Endodermal cell (in vitro differentiated cells): ENCODE results near the gene LVRN. TPM values are rescaled to one million over a fixed set of nuclear protein-coding genes. Genes with fewer than 3 reads are reported as not detected.

Source experiments
- DNase-seq: peaks from one replicate; pipeline ENCODE4 v3.0.0-alpha.2; 2017
- H3K27ac ChIP-seq: 2 replicates; pipeline ENCODE4 v1.5.1; 2013; ENCODE audit warnings: mild to moderate bottlenecking, low read depth, low read length, moderate library complexity
- H3K27me3 ChIP-seq: 2 replicates; pipeline ENCODE4 v1.6.1; 2013; ENCODE audit warnings: mild to moderate bottlenecking, low read length, moderate library complexity; ENCODE audit not compliant: insufficient read depth, control insufficient read depth, poor library complexity, severe bottlenecking
- H3K36me3 ChIP-seq: 2 replicates; pipeline ENCODE4 v1.7.0; 2013; ENCODE audit warnings: mild to moderate bottlenecking, low read length, moderate library complexity; ENCODE audit not compliant: control insufficient read depth, insufficient read depth
- H3K4me1 ChIP-seq: one replicate; pipeline ENCODE4 v1.7.0; 2013; ENCODE audit warnings: low read length; ENCODE audit not compliant: control insufficient read depth, insufficient read depth
- H3K4me3 ChIP-seq: 2 replicates; pipeline ENCODE4 v1.5.1; 2013; ENCODE audit warnings: mild to moderate bottlenecking, low read length, moderate library complexity
- H3K9ac ChIP-seq: 2 replicates; pipeline ENCODE4 v1.6.1; 2013; ENCODE audit warnings: mild to moderate bottlenecking, low read length, moderate library complexity; ENCODE audit not compliant: poor library complexity, severe bottlenecking; ENCODE audit errors: extremely low read depth
- H3K9me3 ChIP-seq: 2 replicates; pipeline ENCODE4 v1.6.1; 2013; ENCODE audit warnings: mild to moderate bottlenecking, low read length, moderate library complexity; ENCODE audit not compliant: control insufficient read depth
- H3K27ac Mint-ChIP-seq: 2 replicates; pipeline ENCODE4 v1.8.0; 2020; ENCODE audit warnings: mixed read lengths
- H3K27me3 Mint-ChIP-seq: 2 replicates; pipeline ENCODE4 v1.8.0; 2021; ENCODE audit warnings: mild to moderate bottlenecking, mixed read lengths; ENCODE audit not compliant: insufficient read depth
- H3K36me3 Mint-ChIP-seq: 2 replicates; pipeline ENCODE4 v1.8.0; 2020; ENCODE audit warnings: low read depth, mixed read lengths
- H3K4me1 Mint-ChIP-seq: 2 replicates; pipeline ENCODE4 v1.8.0; 2020; ENCODE audit warnings: mixed read lengths
- H3K4me3 Mint-ChIP-seq: 2 replicates; pipeline ENCODE4 v1.8.0; 2020; ENCODE audit warnings: mild to moderate bottlenecking, moderate library complexity, mixed read lengths
- H3K9me3 Mint-ChIP-seq: 2 replicates; pipeline ENCODE4 v1.8.0; 2020; ENCODE audit warnings: mild to moderate bottlenecking, mixed read lengths
- WGBS, 2 experiments: methylation state at CpG; one replicate each; pipeline versions ENCODE4 v1.1.5 to v1.1.7; 2013; ENCODE audit warnings: missing lambda C conversion rate in 2 of 2, mixed read lengths in 1 of 2; ENCODE audit not compliant: insufficient coverage in 1 of 2, insufficient read length in 1 of 2; 5-methylcytosine and 5-hydroxymethylcytosine counted together
- total RNA-seq, 2 donors: library from RNA; stranded (reverse); fragmentation: NEBNext Ultra II Directional in 1 of 2; extraction: Animal tissue kit (Norgen Biotek cat#: 25700) in 1 of 2; gene quantifications; 2 replicates in 1 of 2; 3 replicates in 1 of 2; pipeline ENCODE4 v1.2.1, GENCODE V29; 2021
- TF ChIP-seq, protein P1 (sequence below): fragments of 200-600 bp; sonication (generic); conservative IDR thresholded peaks from 2 replicates; pipeline ENCODE4 v1.5.0; 2021; ENCODE audit warnings: antibody characterized with exemption, mild to moderate bottlenecking

The LVRN gene
- total RNA-seq, 2 donors from 2014 or later = 0.26 to 0.38 TPM

DNA sequence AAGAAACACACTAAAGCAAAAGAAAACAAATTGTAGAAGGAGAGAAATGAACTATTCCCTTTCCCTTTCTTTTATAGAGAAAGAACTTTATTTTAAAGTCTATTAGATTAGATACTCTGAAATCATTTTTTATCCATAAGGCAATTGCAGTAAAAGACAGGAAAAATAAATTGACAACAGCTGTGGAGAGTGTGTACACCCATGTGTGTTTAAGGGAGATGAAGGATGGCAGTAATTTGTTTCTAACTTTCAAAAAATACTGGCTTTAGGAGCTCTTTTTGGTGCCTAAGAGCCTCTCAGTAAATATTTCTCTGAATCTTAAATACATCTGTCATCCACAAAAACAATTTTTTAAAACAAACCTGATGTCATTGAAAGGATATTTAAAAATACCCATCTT lies 51.7 kb downstream of the LVRN start:
- no peaks in the 10 kb centered on the region for H3K4me1 Mint-ChIP-seq
- Histone ChIP-seq H3K9ac (no peak overlapping the region), H3K9me3 (no peaks in the 10 kb centered on the region), H3K4me1 (no peaks in the 10 kb centered on the region), H3K36me3 (no peaks in the 10 kb centered on the region), H3K27me3 (no peaks in the 10 kb centered on the region), H3K4me3 (no peak overlapping the region), H3K27ac (no peak overlapping the region)
- DNase-seq = no peak
- H3K27ac Mint-ChIP-seq = no peak overlapping the region
- TF ChIP-seq, protein P1, sequence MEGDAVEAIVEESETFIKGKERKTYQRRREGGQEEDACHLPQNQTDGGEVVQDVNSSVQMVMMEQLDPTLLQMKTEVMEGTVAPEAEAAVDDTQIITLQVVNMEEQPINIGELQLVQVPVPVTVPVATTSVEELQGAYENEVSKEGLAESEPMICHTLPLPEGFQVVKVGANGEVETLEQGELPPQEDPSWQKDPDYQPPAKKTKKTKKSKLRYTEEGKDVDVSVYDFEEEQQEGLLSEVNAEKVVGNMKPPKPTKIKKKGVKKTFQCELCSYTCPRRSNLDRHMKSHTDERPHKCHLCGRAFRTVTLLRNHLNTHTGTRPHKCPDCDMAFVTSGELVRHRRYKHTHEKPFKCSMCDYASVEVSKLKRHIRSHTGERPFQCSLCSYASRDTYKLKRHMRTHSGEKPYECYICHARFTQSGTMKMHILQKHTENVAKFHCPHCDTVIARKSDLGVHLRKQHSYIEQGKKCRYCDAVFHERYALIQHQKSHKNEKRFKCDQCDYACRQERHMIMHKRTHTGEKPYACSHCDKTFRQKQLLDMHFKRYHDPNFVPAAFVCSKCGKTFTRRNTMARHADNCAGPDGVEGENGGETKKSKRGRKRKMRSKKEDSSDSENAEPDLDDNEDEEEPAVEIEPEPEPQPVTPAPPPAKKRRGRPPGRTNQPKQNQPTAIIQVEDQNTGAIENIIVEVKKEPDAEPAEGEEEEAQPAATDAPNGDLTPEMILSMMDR = no peak
- no peaks in the 10 kb centered on the region for H3K9me3 Mint-ChIP-seq
- no peaks in the 10 kb centered on the region for H3K36me3 Mint-ChIP-seq
- H3K27me3 Mint-ChIP-seq = no peaks in the 10 kb centered on the region
- H3K4me3 Mint-ChIP-seq = no peak overlapping the region

DNA sequence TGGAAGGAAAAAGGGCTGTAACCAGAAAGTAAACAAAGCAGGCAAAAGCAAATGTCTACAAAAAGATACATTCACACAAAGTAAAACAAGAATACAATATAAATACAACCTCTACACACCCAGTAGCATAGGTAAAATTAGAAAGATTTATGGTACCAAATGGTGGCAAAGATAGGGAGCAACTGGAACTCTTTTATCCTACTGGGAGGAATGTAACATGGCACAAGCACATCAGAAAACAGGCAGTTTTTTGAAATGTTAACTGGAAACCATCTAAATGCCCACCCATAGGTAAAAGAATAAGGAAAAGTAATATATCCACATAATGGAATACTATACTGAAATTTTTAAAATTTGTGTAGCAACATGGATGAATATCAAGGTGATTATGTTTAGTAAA lies 61.3 kb downstream of the LVRN start:
- H3K4me1 Mint-ChIP-seq = no peaks in the 10 kb centered on the region
- H3K27me3 ChIP-seq = no peaks in the 10 kb centered on the region
- H3K9me3 ChIP-seq = no peaks in the 10 kb centered on the region
- H3K27ac ChIP-seq = no peak overlapping the region
- no peaks in the 10 kb centered on the region for H3K36me3 Mint-ChIP-seq
- H3K4me3 ChIP-seq = no peak overlapping the region
- H3K4me1 ChIP-seq = no peaks in the 10 kb centered on the region
- DNase-seq = no peak
- no peaks in the 10 kb centered on the region for H3K27me3 Mint-ChIP-seq
- H3K9ac ChIP-seq = no peak overlapping the region
- H3K27ac Mint-ChIP-seq = no peak overlapping the region
- TF ChIP-seq, protein P1 = peak; percentile 56
- no peak overlapping the region for H3K4me3 Mint-ChIP-seq
- no peaks in the 10 kb centered on the region for H3K9me3 Mint-ChIP-seq
- no peaks in the 10 kb centered on the region for H3K36me3 ChIP-seq

DNA sequence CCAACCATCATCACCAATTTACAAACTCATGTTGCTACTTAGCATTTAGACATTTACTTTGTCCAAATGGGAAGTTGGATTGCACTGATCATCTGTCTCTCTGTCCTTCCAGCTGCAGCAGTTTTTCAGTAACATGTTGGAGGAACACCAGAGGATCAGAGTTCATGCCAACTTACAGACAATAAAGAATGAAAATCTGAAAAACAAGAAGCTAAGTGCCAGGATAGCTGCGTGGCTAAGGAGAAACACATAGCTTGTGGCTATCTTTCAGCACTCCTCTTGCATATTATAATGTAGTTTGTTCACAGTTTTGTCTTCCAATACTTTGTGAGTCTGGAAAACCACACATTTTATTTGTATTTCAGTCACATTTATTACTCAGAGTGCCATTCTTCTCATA lies 63.6 kb downstream of the LVRN start:
- no peaks in the 10 kb centered on the region for H3K9me3 Mint-ChIP-seq
- DNase-seq = no peak
- Histone ChIP-seq H3K4me3 (no peak overlapping the region), H3K36me3 (no peaks in the 10 kb centered on the region), H3K9ac (no peak overlapping the region), H3K9me3 (no peaks in the 10 kb centered on the region), H3K27ac (no peak overlapping the region), H3K4me1 (no peaks in the 10 kb centered on the region), H3K27me3 (no peaks in the 10 kb centered on the region)
- no peaks in the 10 kb centered on the region for H3K27me3 Mint-ChIP-seq
- H3K4me3 Mint-ChIP-seq = no peak overlapping the region
- no peaks in the 10 kb centered on the region for H3K4me1 Mint-ChIP-seq
- no peak overlapping the region for H3K27ac Mint-ChIP-seq
- TF ChIP-seq, protein P1 = no peak
- 91 to 100% methylated on average over 1 of the region's 1 CpG for WGBS, 2 experiments
- H3K36me3 Mint-ChIP-seq = no peaks in the 10 kb centered on the region
